COR-L47 (cell line): ENCODE data around the gene DLGAP5.

Source experiments
- DNase-seq: peaks from one replicate; lab custom pipeline; 2025; lab: John Stamatoyannopoulos, UW

DLGAP5 gene

GRCh38 chr14:55107766-55108554, 83.4 kb downstream of the DLGAP5 start:
- DNase-seq: no peak

DNA sequence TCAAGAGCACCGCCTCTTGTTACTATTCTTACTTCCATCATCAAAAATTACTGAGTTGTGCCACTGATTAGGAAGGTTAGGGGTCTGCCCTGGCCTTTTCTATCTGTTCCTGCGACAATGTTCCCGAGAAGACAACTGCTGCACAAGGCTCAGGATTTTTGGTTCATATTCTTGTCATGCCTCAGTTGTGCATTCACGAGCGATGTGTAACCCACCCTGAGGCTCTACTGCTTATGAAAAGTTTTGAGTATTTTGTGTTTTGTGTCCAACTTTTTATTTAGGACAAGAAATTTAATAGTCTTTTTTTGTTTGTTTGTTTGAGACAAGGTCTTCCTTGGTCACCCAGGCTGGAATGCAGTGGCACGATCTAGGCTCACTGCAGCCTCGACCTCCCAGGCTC, 85.4 kb downstream of the DLGAP5 start:
- no peak for DNase-seq

DNA sequence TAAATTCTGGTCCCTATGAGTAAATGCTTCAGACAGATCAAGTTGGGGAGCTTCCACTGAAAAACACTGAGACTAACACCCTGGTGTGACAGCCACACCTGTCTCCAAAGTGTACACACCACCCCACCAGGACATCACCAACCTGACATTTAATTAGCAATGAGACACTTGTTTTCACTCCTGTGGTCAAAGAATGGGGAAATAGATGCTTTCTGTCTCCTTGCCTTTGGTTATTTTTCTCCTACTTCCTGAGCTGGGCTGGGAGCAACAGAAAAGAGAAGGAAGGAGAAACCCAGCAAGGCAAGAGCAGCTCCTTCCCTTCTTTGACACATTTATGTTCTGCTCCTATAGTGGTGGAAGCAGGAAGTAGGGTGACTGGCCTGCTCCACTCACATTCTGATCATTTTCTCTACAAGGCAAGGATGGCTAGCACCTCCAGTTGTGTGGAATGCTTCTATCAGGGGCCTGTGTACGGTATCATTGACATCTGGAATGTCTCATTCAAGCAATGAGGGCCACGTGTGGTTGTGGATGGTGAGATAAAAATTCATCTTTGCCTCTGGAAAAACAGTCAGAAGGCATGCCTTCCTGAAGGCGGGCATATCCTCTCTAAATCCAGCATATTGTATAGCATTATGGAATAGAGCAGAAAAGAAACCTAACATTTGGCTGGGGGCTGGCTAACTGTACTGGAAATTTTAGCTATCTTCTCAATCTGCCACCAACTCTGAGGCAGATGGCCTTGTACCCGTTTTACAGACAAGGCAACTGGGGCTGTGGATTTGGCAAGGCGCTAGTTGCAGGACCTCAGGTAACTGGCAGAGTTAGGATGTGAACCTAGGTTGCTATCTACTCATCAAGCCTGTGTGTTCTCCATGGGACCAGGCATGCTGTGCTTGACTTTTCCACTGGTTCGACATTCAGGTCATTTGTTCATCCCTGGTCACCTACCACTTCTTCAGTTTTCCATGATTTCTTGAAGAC, 87.1 kb downstream of the DLGAP5 start:
- no peak for DNase-seq

GRCh38 chr14:55103005-55103640, 88.3 kb downstream of the DLGAP5 start:
- no peak for DNase-seq

DNA sequence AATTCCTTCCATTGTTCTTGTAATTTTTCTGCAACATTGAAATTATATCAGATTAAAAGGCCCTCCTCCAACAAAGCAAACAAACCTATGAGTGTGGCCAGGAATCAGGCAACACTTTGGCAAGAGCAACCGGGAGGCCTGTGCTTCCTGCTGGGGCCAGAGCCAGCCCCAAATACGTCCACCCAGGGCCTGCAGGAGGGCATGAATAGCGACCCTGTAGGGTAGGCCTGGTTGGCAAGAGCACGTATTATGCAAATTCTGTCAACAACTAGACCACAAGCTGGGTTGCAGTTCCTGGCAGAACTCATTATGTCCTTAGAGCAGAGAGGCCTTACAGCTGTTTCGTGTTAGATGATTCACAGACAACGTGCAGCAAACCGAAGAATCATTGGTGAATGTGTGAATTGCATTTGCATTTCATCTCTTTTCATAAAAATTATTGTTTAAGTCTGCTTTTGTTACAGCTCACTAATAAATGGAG, 89.2 kb downstream of the DLGAP5 start:
- DNase-seq: peak; percentile 94

DNA sequence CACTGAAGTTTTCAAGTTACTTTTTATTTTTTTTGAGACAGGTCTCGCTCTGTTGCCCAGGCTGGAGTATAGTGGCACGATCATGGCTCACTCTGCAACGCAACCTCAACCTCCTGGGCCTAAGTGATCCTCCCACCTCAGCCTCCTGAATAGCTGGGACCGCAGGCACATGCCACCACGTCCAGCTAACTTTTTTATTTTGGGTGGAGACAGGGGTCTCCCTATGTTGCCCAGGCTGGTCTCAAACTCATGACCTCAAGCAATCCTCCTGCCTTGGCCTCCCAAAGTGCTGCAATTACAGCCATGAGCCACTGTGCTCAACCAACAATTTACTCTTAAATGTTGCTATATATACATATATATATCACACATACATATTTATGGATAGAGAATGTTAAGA, 89.7 kb downstream of the DLGAP5 start:
- no peak for DNase-seq

- no peak for DNase-seq
Measured at GRCh38 chr14:55099756-55100155, 91.6 kb downstream of the DLGAP5 start.

DNA sequence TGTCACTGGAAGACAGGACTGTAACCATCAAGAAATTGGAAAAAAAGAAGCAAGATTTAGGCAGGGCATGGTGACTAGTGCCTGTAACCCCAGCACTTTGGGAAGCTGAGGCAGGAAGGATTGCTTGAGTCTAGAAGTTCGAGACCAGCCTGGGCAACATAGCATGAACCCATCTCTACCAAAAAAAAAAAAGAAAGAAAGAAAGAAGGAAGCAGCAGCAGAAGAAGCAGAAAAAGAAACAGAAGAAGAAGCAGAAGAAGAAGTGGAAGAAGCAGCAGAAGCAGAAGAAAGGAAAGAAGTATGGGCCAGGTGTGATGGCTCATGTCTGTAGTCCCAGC, 92.9 kb downstream of the DLGAP5 start:
- no peak for DNase-seq
